ENCODE measurements around the gene ACTL8.

GRCh38 chr1:17764591-17764990, 9.5 kb downstream of the ACTL8 start:
- no peak for TF ChIP-seq CTCF (IDR thresholded peaks at IDR 0.05)
- TF ChIP-seq POLR2A (IDR thresholded peaks at IDR 0.05), result no peak

All from tibial nerve (tissue), 3 donors.